A549 (cell line): ENCODE measurements around the gene MYH6. TPM values are rescaled to one million over a fixed set of nuclear protein-coding genes. Genes with fewer than 3 reads are reported as not detected.

Source experiments
- ATAC-seq, 2 experiments: fragments of 200-7000 bp in 1 of 2; fragments of >200 bp in 1 of 2; cut with Nextera tagmentation in 1 of 2; cut with Tn5 transposase in 1 of 2; 3 replicates each; pipeline versions ENCODE4 v1.8.0 to v1.9.1; 2018 to 2020; ENCODE audit warnings: mild to moderate bottlenecking in 1 of 2, moderate library complexity in 1 of 2
- CTCF ChIA-PET: fragments of 300-600 bp; sonication (Branson Sonifier 250); formaldehyde crosslinking; extraction: SDS; loops from one replicate; lab custom pipeline; 2021; ENCODE audit warnings: antibody characterized with exemption, inconsistent platforms; lab: Yijun Ruan, JAX
- POLR2A ChIA-PET: fragments of 350-600 bp; formaldehyde crosslinking; extraction: SDS; loops from one replicate; lab custom pipeline; 2021; ENCODE audit warnings: antibody characterized with exemption, inconsistent platforms; lab: Yijun Ruan, JAX
- DNase-seq, 2 experiments: peaks; one replicate each; pipeline versions ENCODE4 v3.0.0 to v3.0.0-alpha.2; 2011 to 2016; ENCODE audit warnings: low read depth in 1 of 2, low spot score in 1 of 2
- FAIRE-seq: peaks from 2 replicates; lab custom pipeline; 2011; peaks lifted over from hg19 to GRCh38; lab: Jason Lieb, UNC
- H3K27ac ChIP-seq, 2 experiments: fragments of >200 bp; sonication (Bioruptor Twin); formaldehyde crosslinking; 3 replicates each; pipeline ENCODE4 v1.5.1; 2016 to 2017
- H3K4me1 ChIP-seq: fragments of >200 bp; sonication (Bioruptor Twin); formaldehyde crosslinking; 3 replicates; pipeline ENCODE4 v1.6.1; 2016
- H3K4me2 ChIP-seq: fragments of >200 bp; sonication (Bioruptor Twin); formaldehyde crosslinking; 3 replicates; pipeline ENCODE4 v1.6.1; 2016
- H3K4me3 ChIP-seq: fragments of >200 bp; sonication (Bioruptor Twin); formaldehyde crosslinking; 3 replicates; pipeline ENCODE4 v1.5.1; 2016
- H3K9me3 ChIP-seq: fragments of >200 bp; sonication (Bioruptor Twin); formaldehyde crosslinking; 3 replicates; pipeline ENCODE4 v1.6.1; 2016
- BHLHE40 ChIP-seq: IDR thresholded peaks from 2 replicates; pipeline ENCODE4 v1.6.1; 2012; ENCODE audit warnings: low read depth, low read length, inconsistent platforms
- CBX8 ChIP-seq: fragments of 200-600 bp; sonication (generic); IDR thresholded peaks from 2 replicates; pipeline ENCODE4 v1.6.1; 2016
- CHD2 ChIP-seq: fragments of 150-350 bp; IDR thresholded peaks from 2 replicates; pipeline ENCODE4 v1.6.1; 2014; ENCODE audit warnings: low read length; ENCODE audit not compliant: partially characterized antibody
- CHD4 ChIP-seq: fragments of 200-600 bp; sonication (generic); IDR thresholded peaks from 2 replicates; pipeline ENCODE4 v1.6.1; 2016; ENCODE audit warnings: antibody characterized with exemption, mild to moderate bottlenecking, borderline replicate concordance
- EHMT2 ChIP-seq: fragments of 200-600 bp; sonication (generic); IDR thresholded peaks from 2 replicates; pipeline ENCODE4 v1.6.1; 2016; ENCODE audit warnings: antibody characterized with exemption, low read depth, mild to moderate bottlenecking, moderate library complexity
- ESRRA ChIP-seq: fragments of 150-350 bp; IDR thresholded peaks from 2 replicates; pipeline ENCODE4 v1.6.1; 2014; ENCODE audit warnings: mild to moderate bottlenecking, low read length, borderline replicate concordance
- HDAC2 ChIP-seq: fragments of 200-600 bp; sonication (generic); IDR thresholded peaks from 2 replicates; pipeline ENCODE4 v1.6.1; 2016
- HEYL ChIP-seq: fragments of 250-450 bp; sonication (Bioruptor Pico); IDR thresholded peaks from 2 replicates; pipeline ENCODE4 v1.8.0; 2021; ENCODE audit warnings: mild to moderate bottlenecking, moderate library complexity
- HOXB13 ChIP-seq: fragments of 250-450 bp; sonication (Bioruptor Pico); IDR thresholded peaks from 2 replicates; pipeline ENCODE4 v1.5.0; 2020; ENCODE audit warnings: low read depth, mild to moderate bottlenecking, moderate library complexity
- JUN ChIP-seq, 2 experiments: fragments of >200 bp; sonication (Bioruptor Twin); formaldehyde crosslinking; IDR thresholded peaks; 2 replicates in 1 of 2; 3 replicates in 1 of 2; pipeline ENCODE4 v1.6.1; 2016 to 2017
- KDM1A ChIP-seq: fragments of 200-600 bp; sonication (generic); IDR thresholded peaks from 2 replicates; pipeline ENCODE4 v1.6.1; 2016; ENCODE audit warnings: low read depth, mild to moderate bottlenecking
- MAZ ChIP-seq: fragments of 150-350 bp; IDR thresholded peaks from 2 replicates; pipeline ENCODE4 v1.6.1; 2014; ENCODE audit warnings: antibody characterized with exemption, low read depth, low read length, borderline replicate concordance
- MYC ChIP-seq: IDR thresholded peaks from 2 replicates; pipeline ENCODE4 v1.6.1; 2012; ENCODE audit warnings: mild to moderate bottlenecking, inconsistent platforms, low read length, improper control_type of control experiment, borderline replicate concordance
- NFE2L2 ChIP-seq: fragments of 150-350 bp; conservative IDR thresholded peaks from 2 replicates; pipeline ENCODE4 v1.6.1; 2014; ENCODE audit warnings: low read length
- NPAS2 ChIP-seq: fragments of 250-450 bp; sonication (Bioruptor Pico); IDR thresholded peaks from 2 replicates; pipeline ENCODE4 v1.8.0; 2022; ENCODE audit warnings: mild to moderate bottlenecking, moderate library complexity, borderline replicate concordance
- NR3C1 ChIP-seq: fragments of >200 bp; sonication (Bioruptor Twin); formaldehyde crosslinking; IDR thresholded peaks from 3 replicates; pipeline ENCODE4 v1.6.1; 2017
- PHF8 ChIP-seq: fragments of 200-600 bp; sonication (generic); IDR thresholded peaks from 2 replicates; pipeline ENCODE4 v1.6.1; 2016; ENCODE audit warnings: low read depth, mild to moderate bottlenecking, antibody characterized with exemption, moderate library complexity, borderline replicate concordance
- POLR2AphosphoS2 ChIP-seq: conservative IDR thresholded peaks from 2 replicates; pipeline ENCODE4 v1.6.1; 2012; ENCODE audit warnings: low read length, improper control_type of control experiment, inconsistent platforms
- SREBF2 ChIP-seq: fragments of 450-650 bp; IDR thresholded peaks from 2 replicates; pipeline ENCODE4 v1.6.1; 2014; ENCODE audit warnings: mild to moderate bottlenecking, moderate library complexity
- TFCP2L1 ChIP-seq: fragments of 250-450 bp; sonication (Bioruptor Pico); IDR thresholded peaks from 2 replicates; pipeline ENCODE4 v1.5.0; 2021; ENCODE audit warnings: mild to moderate bottlenecking
- TP53 ChIP-seq: fragments of 250-450 bp; sonication (Bioruptor Pico); IDR thresholded peaks from 2 replicates; pipeline ENCODE4 v1.5.0; 2021; ENCODE audit warnings: mild to moderate bottlenecking, moderate library complexity
- ZC3H11A ChIP-seq: fragments of 450-650 bp; IDR thresholded peaks from 2 replicates; pipeline ENCODE4 v1.6.1; 2014; ENCODE audit warnings: antibody characterized with exemption, mild to moderate bottlenecking
- ZFP36 ChIP-seq: fragments of 450-650 bp; IDR thresholded peaks from 2 replicates; pipeline ENCODE4 v1.6.1; 2014; ENCODE audit warnings: borderline replicate concordance; ENCODE audit not compliant: partially characterized antibody
- WGBS: methylation state at CpG from one replicate; pipeline ENCODE4 v1.1.6; 2017; ENCODE audit errors: missing lambda C conversion rate; 5-methylcytosine and 5-hydroxymethylcytosine counted together
- polyA plus RNA-seq, 4 experiments: library from polyadenylated mRNA; depleted of rRNA in 3 of 4; stranded (reverse); fragments of >200 nt; fragmentation: RNase III in 1 of 4; extraction: RNeasy Plus Mini Kit Qiagen cat#74134 plus additional on column Dnase treatment in 1 of 4; gene quantifications; 2 replicates in 3 of 4; 3 replicates in 1 of 4; pipeline ENCODE4 v1.2.3, GENCODE V29; 2011 to 2017
- TF ChIP-seq, protein P1 (sequence below): fragments of 250-450 bp; sonication (Bioruptor Pico); IDR thresholded peaks from 2 replicates; pipeline ENCODE4 v1.5.0; 2020; ENCODE audit warnings: low read depth, mild to moderate bottlenecking, moderate library complexity
- TF ChIP-seq, protein P2 (sequence below): IDR thresholded peaks from 2 replicates; pipeline ENCODE4 v1.6.1; 2012
- TF ChIP-seq, protein P3 (sequence below): fragments of 150-350 bp; IDR thresholded peaks from 2 replicates; pipeline ENCODE4 v1.6.1; 2014; ENCODE audit warnings: low read depth, mild to moderate bottlenecking, low read length
- TF ChIP-seq, protein P4 (sequence below): fragments of >200 bp; sonication (Bioruptor Twin); formaldehyde crosslinking; IDR thresholded peaks from 2 replicates; pipeline ENCODE4 v1.6.1; 2016

MYH6 gene
- polyA plus RNA-seq, 2 of the 4 experiments (the other 2 are of a cell fraction) = not detected

DNA sequence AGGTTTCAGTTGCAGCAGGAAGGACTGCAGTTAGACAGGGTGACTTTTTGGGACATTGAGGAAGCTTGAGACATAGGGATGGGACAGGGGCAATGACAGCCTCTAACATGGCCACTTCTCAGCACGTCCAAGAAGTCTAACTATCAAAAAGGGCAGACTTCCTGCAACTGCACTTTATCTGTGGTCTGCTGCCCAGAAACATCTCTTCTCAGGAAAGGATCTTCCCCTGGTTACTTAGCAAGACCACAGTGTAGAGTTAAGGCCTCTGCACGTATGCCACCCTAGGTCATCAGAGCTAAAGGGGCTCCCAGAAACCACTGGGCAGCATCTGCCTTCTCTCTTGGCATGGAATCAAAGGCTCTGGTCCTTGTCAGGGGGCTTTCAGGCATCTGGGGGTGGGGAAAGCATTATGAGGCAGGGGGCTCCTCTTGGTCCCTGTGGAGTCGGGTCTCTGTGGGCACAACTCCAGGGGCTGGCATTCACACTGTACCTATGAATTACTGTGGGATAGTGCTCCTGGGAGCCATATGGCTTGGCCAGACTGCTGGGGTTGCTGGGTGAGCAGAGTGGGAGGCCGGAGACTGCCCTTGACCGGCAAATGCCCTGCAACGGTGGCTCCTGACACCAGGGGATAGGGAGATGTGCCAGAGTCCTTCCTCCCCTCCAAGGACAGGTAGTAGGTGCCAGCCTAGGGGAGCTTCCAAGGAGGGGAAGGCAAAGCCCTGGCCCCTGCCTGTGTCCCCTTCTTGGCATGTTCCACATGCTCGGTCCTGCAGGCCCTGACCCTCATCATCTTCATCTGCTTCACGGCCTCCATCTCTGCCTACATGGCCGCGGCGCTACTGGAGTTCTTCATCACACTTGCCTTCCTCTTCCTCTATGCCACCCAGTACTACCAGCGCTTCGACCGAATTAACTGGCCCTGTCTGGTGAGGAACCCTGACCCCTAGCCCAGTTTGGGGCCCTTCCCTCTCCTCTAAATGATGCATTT is 30.2 kb downstream of the MYH6 start:
- ChIA-PET CTCF (interaction anchor here (0.8 to 11.1 kb wide), 10 partner anchors 8 to 112 kb away, joined by 3 to 186 read pairs (median 14); partner anchors contain the start of gene MYH7), POLR2A (no interaction called here)
- Histone ChIP-seq H3K27ac (no peak overlapping the region), H3K4me3 (no peak overlapping the region), H3K4me1 (no peaks in the 10 kb centered on the region), H3K9me3 (no peaks in the 10 kb centered on the region), H3K4me2 (no peak overlapping the region)
- no peak for ATAC-seq
- no peak for FAIRE-seq
- no peak for TF ChIP-seq ESRRA
- no peak for TF ChIP-seq NFE2L2
- TF ChIP-seq CBX8 = no peak
- DNase-seq = no peak
- WGBS = 58% methylated on average over 12 of the region's 14 CpGs

DNA sequence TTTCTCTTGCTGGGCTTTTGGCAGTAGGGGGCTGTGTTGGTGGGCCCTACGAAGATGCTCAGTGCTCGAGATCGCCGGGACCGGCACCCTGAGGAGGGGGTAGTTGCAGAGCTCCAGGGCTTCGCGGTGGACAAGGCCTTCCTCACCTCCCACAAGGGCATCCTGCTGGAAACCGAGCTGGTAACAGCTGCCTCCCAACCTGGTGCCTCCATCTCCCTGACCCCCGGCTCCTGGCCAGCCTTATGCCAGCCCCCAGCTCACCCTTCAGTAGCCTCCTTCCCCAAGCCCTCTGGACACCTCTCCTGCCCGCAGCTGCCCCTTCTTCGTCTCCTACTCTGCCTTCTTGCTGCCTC is 30.9 kb downstream of the MYH6 start:
- ATAC-seq = no peak

DNA sequence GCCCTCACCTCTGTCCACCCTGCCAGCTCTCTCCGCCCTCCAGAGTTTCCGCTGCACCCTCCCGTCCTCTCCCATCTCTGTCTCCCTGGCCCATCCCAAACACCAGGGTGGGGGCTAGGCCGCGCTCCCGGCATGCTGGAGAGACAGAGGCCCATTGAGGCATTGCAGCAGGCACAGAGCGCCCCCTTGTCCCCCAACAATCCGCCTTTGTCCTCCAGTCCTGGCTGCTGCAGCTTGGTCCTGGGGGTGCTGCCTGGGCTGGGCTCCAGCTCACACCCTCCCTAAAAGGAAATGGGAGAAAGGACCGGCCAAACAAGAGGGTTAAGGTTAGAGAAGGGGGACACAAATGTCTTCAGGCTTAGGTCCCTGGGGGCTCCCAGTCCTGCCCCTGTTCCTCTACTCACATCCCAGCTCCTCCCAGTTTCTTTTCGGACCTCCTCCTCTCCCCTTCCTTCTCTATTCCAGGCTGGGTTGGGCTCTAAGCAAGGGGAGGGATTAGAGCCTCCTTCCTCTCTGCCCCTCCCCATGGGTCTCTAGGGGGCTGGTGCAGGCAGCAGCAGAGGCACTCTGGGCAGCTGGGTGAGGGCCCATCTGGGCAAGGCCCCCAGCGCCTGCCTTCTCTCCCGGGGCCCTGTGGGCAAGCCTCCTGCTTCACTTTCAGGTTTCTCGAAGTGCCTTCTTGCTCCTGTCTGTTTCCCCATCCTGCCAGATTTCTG is 31.4 kb downstream of the MYH6 start, which contains the start of gene CMTM5:
Gene CMTM5 (plus strand): TSS at position 565 of the 716 bp plus-strand sequence. CDS start 206 bp downstream, outside the sequence.
- Histone ChIP-seq H3K4me1 (no peaks in the 10 kb centered on the region), H3K4me2 (no peak within 1 kb of the TSS), H3K27ac (no peak within 1 kb of the TSS), H3K9me3 (no peaks in the 10 kb centered on the region)
- 68% methylated on average over 13 of the region's 13 CpGs for WGBS
- FAIRE-seq (no peak), ATAC-seq (no peak)
- CTCF ChIA-PET = interaction anchor here (0.8 to 11.1 kb wide), 9 partner anchors 7 to 111 kb away, joined by 3 to 186 read pairs (median 30); no protein-coding TSS in a partner anchor
- TF ChIP-seq TP53 = no peak
- TF ChIP-seq HEYL (CRISPR knock-in tag) = no peak
- no peak for TF ChIP-seq ZC3H11A
- TF ChIP-seq BHLHE40 = no peak
- TF ChIP-seq TFCP2L1 (CRISPR knock-in tag) = no peak
- TF ChIP-seq ZFP36 = no peak
- no peak for TF ChIP-seq ESRRA
- no peak for TF ChIP-seq CHD2
- TF ChIP-seq NFE2L2 = no peak
- TF ChIP-seq KDM1A = no peak
- TF ChIP-seq, protein P1, sequence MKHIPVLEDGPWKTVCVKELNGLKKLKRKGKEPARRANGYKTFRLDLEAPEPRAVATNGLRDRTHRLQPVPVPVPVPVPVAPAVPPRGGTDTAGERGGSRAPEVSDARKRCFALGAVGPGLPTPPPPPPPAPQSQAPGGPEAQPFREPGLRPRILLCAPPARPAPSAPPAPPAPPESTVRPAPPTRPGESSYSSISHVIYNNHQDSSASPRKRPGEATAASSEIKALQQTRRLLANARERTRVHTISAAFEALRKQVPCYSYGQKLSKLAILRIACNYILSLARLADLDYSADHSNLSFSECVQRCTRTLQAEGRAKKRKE = no peak
- TF ChIP-seq HDAC2 = no peak
- no peak for TF ChIP-seq NPAS2 (CRISPR knock-in tag)
- TF ChIP-seq POLR2AphosphoS2 = no peak
- TF ChIP-seq, all 56 proteins: peak for 0
- no peak for DNase-seq
- POLR2A ChIA-PET = no interaction called here
- H3K4me3 ChIP-seq = no peak within 1 kb of the TSS

More for the DNA sequence above, 30.9 kb downstream of the MYH6 start:
- 33% methylated on average over 4 of the region's 11 CpGs for WGBS
- ChIA-PET CTCF (interaction anchor here (0.8 to 11.1 kb wide), 8 partner anchors 8 to 111 kb away, joined by 3 to 186 read pairs (median 34); no protein-coding TSS in a partner anchor), POLR2A (no interaction called here)
- Histone ChIP-seq H3K4me2 (no peak overlapping the region), H3K27ac (no peak overlapping the region), H3K4me1 (no peaks in the 10 kb centered on the region), H3K9me3 (no peaks in the 10 kb centered on the region), H3K4me3 (no peak overlapping the region)
- TF ChIP-seq PHF8 (no peak), MYC (no peak), CHD4 (no peak), HOXB13 (no peak), JUN (IDR thresholded peaks at IDR 0.05) (no peak), POLR2AphosphoS2 (no peak), EHMT2 (no peak), TFCP2L1 (CRISPR knock-in tag) (no peak), TP53 (no peak), NR3C1 (no peak), MAZ (no peak), SREBF2 (no peak), CBX8 (no peak), CHD2 (no peak)
- TF ChIP-seq, protein P2, sequence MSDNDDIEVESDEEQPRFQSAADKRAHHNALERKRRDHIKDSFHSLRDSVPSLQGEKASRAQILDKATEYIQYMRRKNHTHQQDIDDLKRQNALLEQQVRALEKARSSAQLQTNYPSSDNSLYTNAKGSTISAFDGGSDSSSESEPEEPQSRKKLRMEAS = no peak
- TF ChIP-seq, protein P3, sequence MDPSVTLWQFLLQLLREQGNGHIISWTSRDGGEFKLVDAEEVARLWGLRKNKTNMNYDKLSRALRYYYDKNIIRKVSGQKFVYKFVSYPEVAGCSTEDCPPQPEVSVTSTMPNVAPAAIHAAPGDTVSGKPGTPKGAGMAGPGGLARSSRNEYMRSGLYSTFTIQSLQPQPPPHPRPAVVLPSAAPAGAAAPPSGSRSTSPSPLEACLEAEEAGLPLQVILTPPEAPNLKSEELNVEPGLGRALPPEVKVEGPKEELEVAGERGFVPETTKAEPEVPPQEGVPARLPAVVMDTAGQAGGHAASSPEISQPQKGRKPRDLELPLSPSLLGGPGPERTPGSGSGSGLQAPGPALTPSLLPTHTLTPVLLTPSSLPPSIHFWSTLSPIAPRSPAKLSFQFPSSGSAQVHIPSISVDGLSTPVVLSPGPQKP = no peak
- TF ChIP-seq, protein P4, sequence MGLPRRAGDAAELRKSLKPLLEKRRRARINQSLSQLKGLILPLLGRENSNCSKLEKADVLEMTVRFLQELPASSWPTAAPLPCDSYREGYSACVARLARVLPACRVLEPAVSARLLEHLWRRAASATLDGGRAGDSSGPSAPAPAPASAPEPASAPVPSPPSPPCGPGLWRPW = no peak
- FAIRE-seq = no peak
- no peak for DNase-seq
